Liver (tissue), 9 donors: ENCODE data around the gene BAG2. TPM values are rescaled to one million over a fixed set of nuclear protein-coding genes. Genes with fewer than 3 reads are reported as not detected.

Experiments
- DNase-seq: peaks from one replicate; pipeline ENCODE4 v3.0.0-alpha.2; 2017; ENCODE audit warnings: low spot score
- H3K27ac ChIP-seq, 2 donors: one replicate each; pipeline ENCODE4 v1.7.0; 2013; ENCODE audit warnings: inconsistent platforms in 2 of 2, low read length in 2 of 2, control low read depth in 1 of 2, low read depth in 1 of 2, mild to moderate bottlenecking in 1 of 2
- H3K27me3 ChIP-seq, 4 donors: one replicate each; pipeline versions ENCODE4 v1.6.1 to v1.7.0; 2013; ENCODE audit warnings: low read length in 3 of 4, inconsistent platforms in 1 of 4, mild to moderate bottlenecking in 1 of 4, moderate library complexity in 1 of 4; ENCODE audit not compliant: control insufficient read depth in 4 of 4, insufficient read depth in 4 of 4
- H3K36me3 ChIP-seq, 4 donors: one replicate each; pipeline versions ENCODE4 v1.6.1 to v1.7.0; 2013; ENCODE audit warnings: low read length in 3 of 4, mild to moderate bottlenecking in 3 of 4, low read depth in 1 of 4, moderate library complexity in 1 of 4; ENCODE audit not compliant: control insufficient read depth in 4 of 4, insufficient read depth in 3 of 4
- H3K4me1 ChIP-seq, 4 donors: one replicate each; pipeline versions ENCODE4 v1.6.1 to v1.7.0; 2013; ENCODE audit warnings: low read length in 3 of 4, mild to moderate bottlenecking in 3 of 4, moderate library complexity in 1 of 4; ENCODE audit not compliant: control insufficient read depth in 4 of 4, insufficient read depth in 4 of 4
- H3K4me3 ChIP-seq, 3 donors: one replicate each; pipeline versions ENCODE4 v1.6.1 to v1.7.0; 2013; ENCODE audit warnings: low read length in 3 of 3, control low read depth in 1 of 3, low read depth in 1 of 3, mild to moderate bottlenecking in 1 of 3
- H3K9ac ChIP-seq, 2 donors: one replicate each; pipeline ENCODE4 v1.7.0; 2013; ENCODE audit warnings: low read length in 2 of 2, mild to moderate bottlenecking in 2 of 2, moderate library complexity in 2 of 2, control low read depth in 1 of 2, low read depth in 1 of 2
- H3K9me3 ChIP-seq, 4 donors: one replicate each; pipeline versions ENCODE4 v1.6.1 to v1.7.0; 2013; ENCODE audit warnings: low read length in 3 of 4; ENCODE audit not compliant: control insufficient read depth in 4 of 4
- EGR1 ChIP-seq, 2 donors: IDR thresholded peaks; 2 replicates each; pipeline ENCODE4 v1.6.1; 2016 to 2018; ENCODE audit warnings: antibody characterized with exemption in 2 of 2, low read depth in 2 of 2
- FOXA2 ChIP-seq: IDR thresholded peaks from 2 replicates; pipeline ENCODE4 v1.6.1; 2016; ENCODE audit warnings: antibody characterized with exemption
- GABPA ChIP-seq, 2 donors: IDR thresholded peaks in 1 of 2; conservative IDR thresholded peaks in 1 of 2; 2 replicates each; pipeline ENCODE4 v1.6.1; 2016; ENCODE audit warnings: antibody characterized with exemption in 2 of 2, mild to moderate bottlenecking in 1 of 2, moderate library complexity in 1 of 2
- HNF4G ChIP-seq: IDR thresholded peaks from 2 replicates; pipeline ENCODE4 v1.6.1; 2016; ENCODE audit warnings: antibody characterized with exemption
- JUND ChIP-seq, 2 donors: IDR thresholded peaks; 2 replicates each; pipeline ENCODE4 v1.6.1; 2016; ENCODE audit warnings: antibody characterized with exemption in 2 of 2
- RXRA ChIP-seq, 2 donors: IDR thresholded peaks; 2 replicates each; pipeline ENCODE4 v1.6.1; 2017 to 2018; ENCODE audit warnings: antibody characterized with exemption in 2 of 2, mild to moderate bottlenecking in 1 of 2
- TAF1 ChIP-seq: conservative IDR thresholded peaks from 2 replicates; pipeline ENCODE4 v1.6.1; 2016; ENCODE audit warnings: antibody characterized with exemption, mild to moderate bottlenecking
- YY1 ChIP-seq: IDR thresholded peaks from 2 replicates; pipeline ENCODE4 v1.6.1; 2016; ENCODE audit warnings: antibody characterized with exemption, mild to moderate bottlenecking
- WGBS: extraction: QIAGEN DNeasy Blood & Tissue Kit; methylation state at CpG from one replicate; pipeline ENCODE4 v1.1.7; 2013; 5-methylcytosine and 5-hydroxymethylcytosine counted together
- polyA plus RNA-seq, 2 donors: library from polyadenylated mRNA; stranded (reverse) in 1 of 2; unstranded in 1 of 2; fragments of 200-250 nt in 1 of 2; fragments of >200 nt in 1 of 2; fragmentation: Nextera tagmentation in 1 of 2; extraction: Ambion mirVana in 1 of 2; gene quantifications; one replicate each; pipeline versions ENCODE4 v1.2.1 to v1.2.3, GENCODE V29; 2013 to 2015
- total RNA-seq, 2 donors: library from RNA; depleted of rRNA; stranded (reverse); fragments of >200 nt; gene quantifications; one replicate each; pipeline ENCODE4 v1.2.3, GENCODE V29; 2014
- TF ChIP-seq, protein P1 (sequence below): IDR thresholded peaks from 2 replicates; pipeline ENCODE4 v1.6.1; 2016; ENCODE audit warnings: antibody characterized with exemption
- TF ChIP-seq, protein P2 (sequence below): fragments of 150-350 bp; IDR thresholded peaks from 2 replicates; pipeline ENCODE4 v1.5.1; 2017; ENCODE audit warnings: improper control_type of control experiment, low read depth, low read length; ENCODE audit not compliant: missing input control
- TF ChIP-seq, protein P3 (sequence below): IDR thresholded peaks from 2 replicates; pipeline ENCODE4 v1.6.1; 2016; ENCODE audit warnings: antibody characterized with exemption
- TF ChIP-seq, protein P4 (sequence below): IDR thresholded peaks from 2 replicates; pipeline ENCODE4 v1.6.1; 2016; ENCODE audit warnings: antibody characterized with exemption, mild to moderate bottlenecking
- TF ChIP-seq, protein P5 (sequence below): IDR thresholded peaks from 2 replicates; pipeline ENCODE4 v1.6.1; 2016; ENCODE audit warnings: antibody characterized with exemption
- donor health status: healthy.
- donor health status: healthy.
- donor health status: healthy.
- donor health status: healthy.
- donor health status: healthy.

The BAG2 gene
- total and polyA plus RNA-seq, 4 donors: 1.8 to 4.9 (median 3.1) TPM

DNA sequence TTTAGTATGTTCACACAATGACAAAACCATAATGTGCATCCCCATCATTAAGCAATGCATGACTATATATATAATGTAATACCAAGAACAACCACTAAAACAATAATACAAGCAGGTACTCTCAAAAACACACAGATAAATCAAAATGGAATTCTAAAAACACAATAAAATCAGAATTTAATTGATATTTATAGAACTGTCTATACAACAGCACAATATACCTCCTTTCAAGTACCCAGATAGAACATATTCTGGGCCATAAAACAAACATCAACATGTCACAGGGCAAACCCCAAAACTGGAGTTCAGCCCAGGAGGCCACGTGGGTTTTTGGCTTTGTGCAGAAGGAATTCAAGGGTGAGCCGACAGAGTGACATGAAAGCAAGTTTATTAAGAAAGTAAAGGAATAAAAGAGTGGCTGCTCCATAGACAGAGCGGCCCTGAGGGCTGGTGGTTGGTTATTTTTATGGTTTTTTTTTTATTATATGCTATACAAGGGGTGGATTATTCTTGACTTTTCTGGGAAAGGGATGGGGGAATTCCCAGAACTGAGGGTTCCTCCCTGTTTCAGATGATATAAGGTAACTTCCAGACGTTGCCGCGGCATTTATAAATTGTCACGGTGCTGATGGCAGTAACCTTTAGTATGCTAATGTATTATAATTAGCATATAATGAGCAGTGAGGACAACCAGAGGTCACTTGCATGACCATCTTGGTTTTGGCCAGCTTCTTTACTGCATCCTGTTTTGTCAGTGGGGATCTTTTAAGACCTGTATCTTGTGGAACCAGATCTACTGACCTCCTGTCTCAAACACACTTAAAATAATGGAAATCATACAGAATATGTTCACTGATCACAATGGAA lies 44.3 kb downstream of the BAG2 start:
- Histone ChIP-seq H3K9ac (no peak overlapping the region), H3K36me3 (no peaks in the 10 kb centered on the region), H3K4me1 (peaks cover 0 to 5% (median 4%) of the 10 kb centered on the region in 4 donors), H3K27ac (no peak overlapping the region), H3K4me3 (no peak overlapping the region), H3K27me3 (no peaks in the 10 kb centered on the region), H3K9me3 (no peaks in the 10 kb centered on the region)
- TF ChIP-seq YY1 (no peak), TAF1 (no peak), GABPA (IDR thresholded peaks at IDR 0.05 in 1 of 2, conservative IDR thresholded peaks at IDR 0.05 in 1 of 2) (no peak)
- DNase-seq: no peak
- WGBS: 79% methylated on average over 7 of the region's 7 CpGs

DNA sequence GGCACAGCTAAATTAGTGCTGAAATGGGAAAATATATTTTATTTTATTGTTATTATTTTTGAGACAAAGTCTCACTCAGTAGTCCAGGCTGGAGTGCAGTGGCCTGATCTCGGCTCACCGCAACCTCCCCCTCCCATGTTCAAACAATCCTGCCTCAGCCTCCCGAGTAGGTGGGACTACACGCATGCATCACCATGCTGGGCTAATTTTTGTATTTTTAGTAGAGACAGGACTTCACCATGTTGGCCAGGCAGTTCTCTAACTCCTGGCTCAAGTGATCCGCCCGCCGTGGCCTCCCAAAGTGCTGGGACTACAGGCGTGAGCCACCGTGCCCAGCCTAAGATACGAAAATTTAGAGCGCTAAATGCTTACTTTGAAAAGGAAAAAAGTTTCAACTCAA lies 45.1 kb downstream of the BAG2 start:
- Histone ChIP-seq H3K4me3 (no peak overlapping the region), H3K36me3 (no peaks in the 10 kb centered on the region), H3K9ac (no peak overlapping the region), H3K27ac (no peak overlapping the region), H3K27me3 (no peaks in the 10 kb centered on the region), H3K4me1 (peaks cover 0 to 5% (median 4%) of the 10 kb centered on the region in 4 donors), H3K9me3 (no peaks in the 10 kb centered on the region)
- DNase-seq: no peak
- TF ChIP-seq TAF1 (no peak), HNF4G (no peak), FOXA2 (no peak), YY1 (no peak), JUND (IDR thresholded peaks at IDR 0.05) (no peak), EGR1 (IDR thresholded peaks at IDR 0.05; ENCODE audit: low read depth in 2 of 2) (no peak), RXRA (IDR thresholded peaks at IDR 0.05) (no peak)
- TF ChIP-seq, protein P1, sequence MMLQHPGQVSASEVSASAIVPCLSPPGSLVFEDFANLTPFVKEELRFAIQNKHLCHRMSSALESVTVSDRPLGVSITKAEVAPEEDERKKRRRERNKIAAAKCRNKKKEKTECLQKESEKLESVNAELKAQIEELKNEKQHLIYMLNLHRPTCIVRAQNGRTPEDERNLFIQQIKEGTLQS: no peak
- TF ChIP-seq, protein P2, sequence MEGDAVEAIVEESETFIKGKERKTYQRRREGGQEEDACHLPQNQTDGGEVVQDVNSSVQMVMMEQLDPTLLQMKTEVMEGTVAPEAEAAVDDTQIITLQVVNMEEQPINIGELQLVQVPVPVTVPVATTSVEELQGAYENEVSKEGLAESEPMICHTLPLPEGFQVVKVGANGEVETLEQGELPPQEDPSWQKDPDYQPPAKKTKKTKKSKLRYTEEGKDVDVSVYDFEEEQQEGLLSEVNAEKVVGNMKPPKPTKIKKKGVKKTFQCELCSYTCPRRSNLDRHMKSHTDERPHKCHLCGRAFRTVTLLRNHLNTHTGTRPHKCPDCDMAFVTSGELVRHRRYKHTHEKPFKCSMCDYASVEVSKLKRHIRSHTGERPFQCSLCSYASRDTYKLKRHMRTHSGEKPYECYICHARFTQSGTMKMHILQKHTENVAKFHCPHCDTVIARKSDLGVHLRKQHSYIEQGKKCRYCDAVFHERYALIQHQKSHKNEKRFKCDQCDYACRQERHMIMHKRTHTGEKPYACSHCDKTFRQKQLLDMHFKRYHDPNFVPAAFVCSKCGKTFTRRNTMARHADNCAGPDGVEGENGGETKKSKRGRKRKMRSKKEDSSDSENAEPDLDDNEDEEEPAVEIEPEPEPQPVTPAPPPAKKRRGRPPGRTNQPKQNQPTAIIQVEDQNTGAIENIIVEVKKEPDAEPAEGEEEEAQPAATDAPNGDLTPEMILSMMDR: no peak
- TF ChIP-seq, protein P3, sequence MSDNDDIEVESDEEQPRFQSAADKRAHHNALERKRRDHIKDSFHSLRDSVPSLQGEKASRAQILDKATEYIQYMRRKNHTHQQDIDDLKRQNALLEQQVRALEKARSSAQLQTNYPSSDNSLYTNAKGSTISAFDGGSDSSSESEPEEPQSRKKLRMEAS: no peak
- TF ChIP-seq, protein P4, sequence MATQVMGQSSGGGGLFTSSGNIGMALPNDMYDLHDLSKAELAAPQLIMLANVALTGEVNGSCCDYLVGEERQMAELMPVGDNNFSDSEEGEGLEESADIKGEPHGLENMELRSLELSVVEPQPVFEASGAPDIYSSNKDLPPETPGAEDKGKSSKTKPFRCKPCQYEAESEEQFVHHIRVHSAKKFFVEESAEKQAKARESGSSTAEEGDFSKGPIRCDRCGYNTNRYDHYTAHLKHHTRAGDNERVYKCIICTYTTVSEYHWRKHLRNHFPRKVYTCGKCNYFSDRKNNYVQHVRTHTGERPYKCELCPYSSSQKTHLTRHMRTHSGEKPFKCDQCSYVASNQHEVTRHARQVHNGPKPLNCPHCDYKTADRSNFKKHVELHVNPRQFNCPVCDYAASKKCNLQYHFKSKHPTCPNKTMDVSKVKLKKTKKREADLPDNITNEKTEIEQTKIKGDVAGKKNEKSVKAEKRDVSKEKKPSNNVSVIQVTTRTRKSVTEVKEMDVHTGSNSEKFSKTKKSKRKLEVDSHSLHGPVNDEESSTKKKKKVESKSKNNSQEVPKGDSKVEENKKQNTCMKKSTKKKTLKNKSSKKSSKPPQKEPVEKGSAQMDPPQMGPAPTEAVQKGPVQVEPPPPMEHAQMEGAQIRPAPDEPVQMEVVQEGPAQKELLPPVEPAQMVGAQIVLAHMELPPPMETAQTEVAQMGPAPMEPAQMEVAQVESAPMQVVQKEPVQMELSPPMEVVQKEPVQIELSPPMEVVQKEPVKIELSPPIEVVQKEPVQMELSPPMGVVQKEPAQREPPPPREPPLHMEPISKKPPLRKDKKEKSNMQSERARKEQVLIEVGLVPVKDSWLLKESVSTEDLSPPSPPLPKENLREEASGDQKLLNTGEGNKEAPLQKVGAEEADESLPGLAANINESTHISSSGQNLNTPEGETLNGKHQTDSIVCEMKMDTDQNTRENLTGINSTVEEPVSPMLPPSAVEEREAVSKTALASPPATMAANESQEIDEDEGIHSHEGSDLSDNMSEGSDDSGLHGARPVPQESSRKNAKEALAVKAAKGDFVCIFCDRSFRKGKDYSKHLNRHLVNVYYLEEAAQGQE: no peak
- TF ChIP-seq, protein P5, sequence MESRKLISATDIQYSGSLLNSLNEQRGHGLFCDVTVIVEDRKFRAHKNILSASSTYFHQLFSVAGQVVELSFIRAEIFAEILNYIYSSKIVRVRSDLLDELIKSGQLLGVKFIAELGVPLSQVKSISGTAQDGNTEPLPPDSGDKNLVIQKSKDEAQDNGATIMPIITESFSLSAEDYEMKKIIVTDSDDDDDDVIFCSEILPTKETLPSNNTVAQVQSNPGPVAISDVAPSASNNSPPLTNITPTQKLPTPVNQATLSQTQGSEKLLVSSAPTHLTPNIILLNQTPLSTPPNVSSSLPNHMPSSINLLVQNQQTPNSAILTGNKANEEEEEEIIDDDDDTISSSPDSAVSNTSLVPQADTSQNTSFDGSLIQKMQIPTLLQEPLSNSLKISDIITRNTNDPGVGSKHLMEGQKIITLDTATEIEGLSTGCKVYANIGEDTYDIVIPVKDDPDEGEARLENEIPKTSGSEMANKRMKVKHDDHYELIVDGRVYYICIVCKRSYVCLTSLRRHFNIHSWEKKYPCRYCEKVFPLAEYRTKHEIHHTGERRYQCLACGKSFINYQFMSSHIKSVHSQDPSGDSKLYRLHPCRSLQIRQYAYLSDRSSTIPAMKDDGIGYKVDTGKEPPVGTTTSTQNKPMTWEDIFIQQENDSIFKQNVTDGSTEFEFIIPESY: no peak
- WGBS: 97% methylated on average over 11 of the region's 11 CpGs
